Ishikawa (cell line): ENCODE data around the gene SERP1.

Experiments used
- CEBPB ChIP-seq: IDR thresholded peaks from 2 replicates; pipeline ENCODE4 v1.6.1; 2012
- CREB1 ChIP-seq: IDR thresholded peaks from 2 replicates; pipeline ENCODE4 v1.6.1; 2012; ENCODE audit warnings: low read depth
- EGR1 ChIP-seq: IDR thresholded peaks from 2 replicates; pipeline ENCODE4 v1.6.1; 2012
- EP300 ChIP-seq: IDR thresholded peaks from 2 replicates; pipeline ENCODE4 v1.6.1; 2012; ENCODE audit warnings: borderline replicate concordance
- FOXM1 ChIP-seq: IDR thresholded peaks from 2 replicates; pipeline ENCODE4 v1.6.1; 2012; ENCODE audit warnings: low read depth, borderline replicate concordance
- MAX ChIP-seq: IDR thresholded peaks from 2 replicates; pipeline ENCODE4 v1.6.1; 2012
- NFIC ChIP-seq: IDR thresholded peaks from 2 replicates; pipeline ENCODE4 v1.6.1; 2012
- RAD21 ChIP-seq: IDR thresholded peaks from 2 replicates; pipeline ENCODE4 v1.6.1; 2012; ENCODE audit warnings: low read depth
- REST ChIP-seq: IDR thresholded peaks from 2 replicates; pipeline ENCODE4 v1.6.1; 2012; ENCODE audit warnings: low read depth, mild to moderate bottlenecking
- TAF1 ChIP-seq: IDR thresholded peaks from 2 replicates; pipeline ENCODE4 v1.6.1; 2012; ENCODE audit warnings: low read depth, mild to moderate bottlenecking
- TCF12 ChIP-seq: IDR thresholded peaks from 2 replicates; pipeline ENCODE4 v1.6.1; 2012; ENCODE audit warnings: low read depth
- TEAD4 ChIP-seq: IDR thresholded peaks from 2 replicates; pipeline ENCODE4 v1.6.1; 2012
- USF1 ChIP-seq: IDR thresholded peaks from 2 replicates; pipeline ENCODE4 v1.6.1; 2012
- YY1 ChIP-seq: IDR thresholded peaks from 2 replicates; pipeline ENCODE4 v1.6.1; 2012; ENCODE audit warnings: low read depth
- ZBTB7A ChIP-seq: IDR thresholded peaks from 2 replicates; pipeline ENCODE4 v1.6.1; 2012; ENCODE audit warnings: low read depth

The SERP1 gene

GRCh38 chr3:150546226-150547044, at the start of gene SERP1, which contains the start of gene EIF2A:
Gene SERP1 (minus strand): TSS chr3:150546496. CDS start chr3:150546135, 361 bp downstream.
Gene EIF2A (plus strand): TSS chr3:150546787. CDS start chr3:150546803, 16 bp downstream.
- TF ChIP-seq TCF12 (peak; percentile 19; the same call in 1 of the 2 replicates), NFIC (peak; percentile 32; the same call in 1 of the 2 replicates), ZBTB7A (peak; percentile 45; the same call in 1 of the 2 replicates), REST (peak; percentile 23; the same call in 1 of the 2 replicates), RAD21 (no peak), CREB1 (peak; percentile 96), EGR1 (peak; percentile 67; the same call in 1 of the 2 replicates), YY1 (peak; percentile 97), USF1 (0 out of 2 replicates have a peak, but pooled peaks have one; percentile 10), FOXM1 (no peak), MAX (peak; percentile 77), TEAD4 (peak; percentile 49; the same call in 1 of the 2 replicates), CEBPB (peak; percentile 14; the same call in 1 of the 2 replicates), EP300 (peak; percentile 30; the same call in 1 of the 2 replicates), TAF1 (peak; percentile 87)

GRCh38 chr3:150594150-150594549, 47.9 kb upstream of the SERP1 start:
- no peak for TF ChIP-seq MAX
- no peak for TF ChIP-seq EGR1
- no peak for TF ChIP-seq REST
- no peak for TF ChIP-seq FOXM1
- TF ChIP-seq CEBPB = no peak
- TF ChIP-seq TCF12 = no peak

GRCh38 chr3:150589759-150590158, 43.5 kb upstream of the SERP1 start:
- no peak for TF ChIP-seq FOXM1

- TF ChIP-seq ZBTB7A = no peak
- TF ChIP-seq NFIC = no peak
- TF ChIP-seq EP300 = no peak
- TF ChIP-seq TEAD4 = no peak
- no peak for TF ChIP-seq CREB1
Measured at GRCh38 chr3:150588027-150588830, 41.9 kb upstream of the SERP1 start.

GRCh38 chr3:150583028-150583427, 36.7 kb upstream of the SERP1 start:
- TF ChIP-seq USF1 = no peak
- no peak for TF ChIP-seq NFIC
- TF ChIP-seq FOXM1 = no peak
- no peak for TF ChIP-seq TEAD4
- TF ChIP-seq EGR1 = no peak
- TF ChIP-seq ZBTB7A = no peak
- no peak for TF ChIP-seq TCF12
- TF ChIP-seq RAD21 = no peak
- TF ChIP-seq CEBPB = no peak
- no peak for TF ChIP-seq CREB1
- TF ChIP-seq EP300 = no peak
- TF ChIP-seq MAX = no peak
- TF ChIP-seq REST = no peak
- no peak for TF ChIP-seq YY1
